ENCODE data around the gene ACTN2.

The ACTN2 gene

GRCh38 chr1:236685917-236686814 lies at the start of gene ACTN2 (continued):
- no peak; the same call in 1 of the 2 replicates for TF ChIP-seq TSHZ1 (tag by site-specific recombination; IDR thresholded peaks at IDR 0.05; ENCODE audit: borderline replicate concordance)
- TF ChIP-seq, protein P1, sequence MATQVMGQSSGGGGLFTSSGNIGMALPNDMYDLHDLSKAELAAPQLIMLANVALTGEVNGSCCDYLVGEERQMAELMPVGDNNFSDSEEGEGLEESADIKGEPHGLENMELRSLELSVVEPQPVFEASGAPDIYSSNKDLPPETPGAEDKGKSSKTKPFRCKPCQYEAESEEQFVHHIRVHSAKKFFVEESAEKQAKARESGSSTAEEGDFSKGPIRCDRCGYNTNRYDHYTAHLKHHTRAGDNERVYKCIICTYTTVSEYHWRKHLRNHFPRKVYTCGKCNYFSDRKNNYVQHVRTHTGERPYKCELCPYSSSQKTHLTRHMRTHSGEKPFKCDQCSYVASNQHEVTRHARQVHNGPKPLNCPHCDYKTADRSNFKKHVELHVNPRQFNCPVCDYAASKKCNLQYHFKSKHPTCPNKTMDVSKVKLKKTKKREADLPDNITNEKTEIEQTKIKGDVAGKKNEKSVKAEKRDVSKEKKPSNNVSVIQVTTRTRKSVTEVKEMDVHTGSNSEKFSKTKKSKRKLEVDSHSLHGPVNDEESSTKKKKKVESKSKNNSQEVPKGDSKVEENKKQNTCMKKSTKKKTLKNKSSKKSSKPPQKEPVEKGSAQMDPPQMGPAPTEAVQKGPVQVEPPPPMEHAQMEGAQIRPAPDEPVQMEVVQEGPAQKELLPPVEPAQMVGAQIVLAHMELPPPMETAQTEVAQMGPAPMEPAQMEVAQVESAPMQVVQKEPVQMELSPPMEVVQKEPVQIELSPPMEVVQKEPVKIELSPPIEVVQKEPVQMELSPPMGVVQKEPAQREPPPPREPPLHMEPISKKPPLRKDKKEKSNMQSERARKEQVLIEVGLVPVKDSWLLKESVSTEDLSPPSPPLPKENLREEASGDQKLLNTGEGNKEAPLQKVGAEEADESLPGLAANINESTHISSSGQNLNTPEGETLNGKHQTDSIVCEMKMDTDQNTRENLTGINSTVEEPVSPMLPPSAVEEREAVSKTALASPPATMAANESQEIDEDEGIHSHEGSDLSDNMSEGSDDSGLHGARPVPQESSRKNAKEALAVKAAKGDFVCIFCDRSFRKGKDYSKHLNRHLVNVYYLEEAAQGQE (tag by site-specific recombination; IDR thresholded peaks at IDR 0.05), result peak; percentile 4; the same call in 1 of the 2 replicates
- TF ChIP-seq, protein P2, sequence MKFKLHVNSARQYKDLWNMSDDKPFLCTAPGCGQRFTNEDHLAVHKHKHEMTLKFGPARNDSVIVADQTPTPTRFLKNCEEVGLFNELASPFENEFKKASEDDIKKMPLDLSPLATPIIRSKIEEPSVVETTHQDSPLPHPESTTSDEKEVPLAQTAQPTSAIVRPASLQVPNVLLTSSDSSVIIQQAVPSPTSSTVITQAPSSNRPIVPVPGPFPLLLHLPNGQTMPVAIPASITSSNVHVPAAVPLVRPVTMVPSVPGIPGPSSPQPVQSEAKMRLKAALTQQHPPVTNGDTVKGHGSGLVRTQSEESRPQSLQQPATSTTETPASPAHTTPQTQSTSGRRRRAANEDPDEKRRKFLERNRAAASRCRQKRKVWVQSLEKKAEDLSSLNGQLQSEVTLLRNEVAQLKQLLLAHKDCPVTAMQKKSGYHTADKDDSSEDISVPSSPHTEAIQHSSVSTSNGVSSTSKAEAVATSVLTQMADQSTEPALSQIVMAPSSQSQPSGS (tag by site-specific recombination; IDR thresholded peaks at IDR 0.05; ENCODE audit: low read depth), result no peak
- TF ChIP-seq ZNF776 (tag by site-specific recombination; IDR thresholded peaks at IDR 0.05; ENCODE audit: borderline replicate concordance), result no peak
- no peak; the same call in none of the 2 replicates for TF ChIP-seq ZNF202 (tag by site-specific recombination; IDR thresholded peaks at IDR 0.05; ENCODE audit: borderline replicate concordance)
- TF ChIP-seq ZNF692 (tag by site-specific recombination; IDR thresholded peaks at IDR 0.05), result peak; percentile 92
- TF ChIP-seq ZNF670 (tag by site-specific recombination; IDR thresholded peaks at IDR 0.05; ENCODE audit: low read depth), result no peak
- TF ChIP-seq ZSCAN23 (tag by site-specific recombination; IDR thresholded peaks at IDR 0.05), result 0 out of 2 replicates have a peak, but pooled peaks have one; percentile 10
- no peak for TF ChIP-seq ZNF274 (IDR thresholded peaks at IDR 0.05; ENCODE audit: low read length)
- no peak for TF ChIP-seq ZNF274 (tag by site-specific recombination; IDR thresholded peaks at IDR 0.05; ENCODE audit: borderline replicate concordance)
- no peak for TF ChIP-seq ZNF280C (tag by site-specific recombination; IDR thresholded peaks at IDR 0.05)
- TF ChIP-seq ZNF624 (tag by site-specific recombination; IDR thresholded peaks at IDR 0.05), result no peak
- TF ChIP-seq, protein P3, sequence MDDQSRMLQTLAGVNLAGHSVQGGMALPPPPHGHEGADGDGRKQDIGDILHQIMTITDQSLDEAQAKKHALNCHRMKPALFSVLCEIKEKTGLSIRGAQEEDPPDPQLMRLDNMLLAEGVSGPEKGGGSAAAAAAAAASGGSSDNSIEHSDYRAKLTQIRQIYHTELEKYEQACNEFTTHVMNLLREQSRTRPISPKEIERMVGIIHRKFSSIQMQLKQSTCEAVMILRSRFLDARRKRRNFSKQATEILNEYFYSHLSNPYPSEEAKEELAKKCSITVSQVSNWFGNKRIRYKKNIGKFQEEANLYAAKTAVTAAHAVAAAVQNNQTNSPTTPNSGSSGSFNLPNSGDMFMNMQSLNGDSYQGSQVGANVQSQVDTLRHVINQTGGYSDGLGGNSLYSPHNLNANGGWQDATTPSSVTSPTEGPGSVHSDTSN (CRISPR knock-in tag; IDR thresholded peaks at IDR 0.05), result no peak; the same call in none of the 2 replicates
- no peak for TF ChIP-seq ZSCAN18 (tag by site-specific recombination; IDR thresholded peaks at IDR 0.05)
- no peak for TF ChIP-seq ZNF214 (tag by site-specific recombination; IDR thresholded peaks at IDR 0.05; ENCODE audit: borderline replicate concordance)
- 0 out of 2 replicates have a peak, but pooled peaks have one; percentile 7 for TF ChIP-seq WT1 (tag by site-specific recombination; IDR thresholded peaks at IDR 0.05)
- 0 out of 2 replicates have a peak, but pooled peaks have one; percentile 20 for TF ChIP-seq ZNF223 (tag by site-specific recombination; IDR thresholded peaks at IDR 0.05)
- TF ChIP-seq, protein P4, sequence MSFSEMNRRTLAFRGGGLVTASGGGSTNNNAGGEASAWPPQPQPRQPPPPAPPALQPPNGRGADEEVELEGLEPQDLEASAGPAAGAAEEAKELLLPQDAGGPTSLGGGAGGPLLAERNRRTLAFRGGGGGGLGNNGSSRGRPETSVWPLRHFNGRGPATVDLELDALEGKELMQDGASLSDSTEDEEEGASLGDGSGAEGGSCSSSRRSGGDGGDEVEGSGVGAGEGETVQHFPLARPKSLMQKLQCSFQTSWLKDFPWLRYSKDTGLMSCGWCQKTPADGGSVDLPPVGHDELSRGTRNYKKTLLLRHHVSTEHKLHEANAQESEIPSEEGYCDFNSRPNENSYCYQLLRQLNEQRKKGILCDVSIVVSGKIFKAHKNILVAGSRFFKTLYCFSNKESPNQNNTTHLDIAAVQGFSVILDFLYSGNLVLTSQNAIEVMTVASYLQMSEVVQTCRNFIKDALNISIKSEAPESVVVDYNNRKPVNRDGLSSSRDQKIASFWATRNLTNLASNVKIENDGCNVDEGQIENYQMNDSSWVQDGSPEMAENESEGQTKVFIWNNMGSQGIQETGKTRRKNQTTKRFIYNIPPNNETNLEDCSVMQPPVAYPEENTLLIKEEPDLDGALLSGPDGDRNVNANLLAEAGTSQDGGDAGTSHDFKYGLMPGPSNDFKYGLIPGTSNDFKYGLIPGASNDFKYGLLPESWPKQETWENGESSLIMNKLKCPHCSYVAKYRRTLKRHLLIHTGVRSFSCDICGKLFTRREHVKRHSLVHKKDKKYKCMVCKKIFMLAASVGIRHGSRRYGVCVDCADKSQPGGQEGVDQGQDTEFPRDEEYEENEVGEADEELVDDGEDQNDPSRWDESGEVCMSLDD (tag by site-specific recombination; IDR thresholded peaks at IDR 0.05), result 0 out of 2 replicates have a peak, but pooled peaks have one; percentile 32
